ENCODE results near the gene SPAG6. TPM values are rescaled to one million over a fixed set of nuclear protein-coding genes. Genes with fewer than 3 reads are reported as not detected.

The SPAG6 gene
- total RNA-seq, 2 donors from 2014 or later, result not detected

DNA sequence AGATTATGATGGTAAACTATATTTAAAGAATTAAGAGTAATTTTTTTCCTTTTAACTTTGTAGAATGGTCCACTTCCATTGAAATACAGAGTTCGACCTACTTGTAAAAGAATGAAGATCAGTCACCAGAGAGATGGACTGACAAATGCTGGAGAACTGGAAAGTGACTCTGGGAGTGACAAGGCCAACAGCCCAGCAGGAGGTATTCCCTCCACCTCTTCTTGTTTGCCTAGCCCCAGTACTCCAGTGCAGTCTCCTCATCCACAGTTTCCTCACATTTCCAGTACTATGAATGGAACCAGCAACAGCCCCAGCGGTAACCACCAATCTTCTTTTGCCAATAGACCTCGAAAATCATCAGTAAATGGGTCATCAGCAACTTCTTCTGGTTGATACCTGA lies 16.1 kb upstream of the SPAG6 start:
- Mint-ChIP-seq H3K36me3 (ENCODE audit: low read depth) (peaks cover 65% of the 10 kb centered on the region), H3K4me1 (peaks cover 26% of the 10 kb centered on the region), H3K27me3 (peaks cover 3% of the 10 kb centered on the region), H3K27ac (no peak overlapping the region), H3K9me3 (peaks cover 4% of the 10 kb centered on the region), H3K4me3 (no peak overlapping the region)
- ATAC-seq (replicated peaks), result no peak

DNA sequence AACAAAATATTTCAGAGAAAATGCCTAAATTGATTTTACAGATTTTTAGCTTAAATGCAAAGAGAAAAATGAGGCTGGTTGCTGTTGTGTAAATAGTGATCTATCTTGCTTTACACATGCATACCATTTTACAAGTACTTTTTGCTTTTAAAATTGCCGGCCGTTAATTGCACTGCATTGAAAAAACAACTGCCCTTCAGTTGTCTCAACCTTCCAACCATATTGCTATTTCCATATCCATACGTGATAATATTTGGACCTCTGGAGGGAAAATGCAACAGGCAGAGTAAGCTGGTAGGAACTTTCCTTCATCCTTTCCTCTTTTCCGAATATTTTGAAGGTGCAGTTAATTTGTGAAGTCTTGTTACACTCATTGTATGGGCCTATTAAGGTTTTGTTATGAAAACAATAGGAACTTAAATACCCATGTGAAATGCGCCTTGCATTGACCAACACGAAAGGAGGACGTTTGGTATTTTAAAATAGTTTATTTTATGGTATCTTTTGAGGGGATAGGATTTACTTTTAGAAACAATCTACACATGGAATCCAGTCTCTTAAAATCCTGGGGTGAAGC lies 13.1 kb upstream of the SPAG6 start:
- peak overlapping the region; percentile 51 for H3K27ac Mint-ChIP-seq

GRCh38 chr10:22333167-22333974 lies 11.9 kb upstream of the SPAG6 start:
- peaks cover 4% of the 10 kb centered on the region for H3K9me3 Mint-ChIP-seq
- H3K36me3 Mint-ChIP-seq (ENCODE audit: low read depth), result peaks cover 44% of the 10 kb centered on the region
- H3K4me3 Mint-ChIP-seq, result peak overlapping the region; percentile 79
- ATAC-seq (replicated peaks), result no peak
- peak overlapping the region; percentile 51 for H3K27ac Mint-ChIP-seq
- peaks cover 11% of the 10 kb centered on the region for H3K27me3 Mint-ChIP-seq
- H3K4me1 Mint-ChIP-seq, result peaks cover 15% of the 10 kb centered on the region

More for the DNA sequence above, 13.1 kb upstream of the SPAG6 start:
- Mint-ChIP-seq H3K27me3 (peaks cover 4% of the 10 kb centered on the region), H3K9me3 (peaks cover 4% of the 10 kb centered on the region), H3K36me3 (ENCODE audit: low read depth) (peaks cover 48% of the 10 kb centered on the region), H3K4me3 (peak overlapping the region; percentile 79), H3K4me1 (peaks cover 15% of the 10 kb centered on the region)
- ATAC-seq (replicated peaks), result no peak

DNA sequence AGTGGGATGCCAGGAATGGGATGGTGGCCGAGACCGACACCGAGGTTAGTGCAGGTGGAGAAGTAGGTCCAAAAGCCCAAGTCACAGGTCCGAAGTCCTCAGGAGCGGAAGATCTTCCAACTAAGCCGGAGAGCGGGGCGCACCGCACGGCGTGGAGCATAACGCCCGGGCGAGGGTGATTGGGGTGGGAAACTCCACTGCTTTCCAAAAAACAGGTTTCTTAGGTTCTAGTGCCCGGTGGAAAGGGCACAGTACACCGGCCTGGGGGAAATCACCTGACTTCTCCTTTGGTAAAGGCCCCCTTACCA lies 11.4 kb upstream of the SPAG6 start:
- no peak for ATAC-seq (replicated peaks)
- peak overlapping the region; percentile 51 for H3K27ac Mint-ChIP-seq
- peaks cover 4% of the 10 kb centered on the region for H3K9me3 Mint-ChIP-seq
- peak overlapping the region; percentile 79 for H3K4me3 Mint-ChIP-seq
- H3K36me3 Mint-ChIP-seq (ENCODE audit: low read depth), result peaks cover 43% of the 10 kb centered on the region
- peaks cover 15% of the 10 kb centered on the region for H3K4me1 Mint-ChIP-seq
- H3K27me3 Mint-ChIP-seq, result peaks cover 15% of the 10 kb centered on the region

- ATAC-seq (replicated peaks), result no peak
- peaks cover 37% of the 10 kb centered on the region for H3K36me3 Mint-ChIP-seq (ENCODE audit: low read depth)
- H3K27ac Mint-ChIP-seq, result peak overlapping the region; percentile 81
- peaks cover 4% of the 10 kb centered on the region for H3K9me3 Mint-ChIP-seq
- H3K4me1 Mint-ChIP-seq, result peaks cover 15% of the 10 kb centered on the region
- peaks cover 15% of the 10 kb centered on the region for H3K27me3 Mint-ChIP-seq
- peak overlapping the region; percentile 80 for H3K4me3 Mint-ChIP-seq
Observed at GRCh38 chr10:22334414-22335172, 10.7 kb upstream of the SPAG6 start.

- Mint-ChIP-seq H3K27ac (peak overlapping the region; percentile 81), H3K9me3 (peaks cover 4% of the 10 kb centered on the region), H3K4me1 (peaks cover 15% of the 10 kb centered on the region), H3K4me3 (peak overlapping the region; percentile 80), H3K36me3 (ENCODE audit: low read depth) (peaks cover 37% of the 10 kb centered on the region), H3K27me3 (peaks cover 15% of the 10 kb centered on the region)
- ATAC-seq (replicated peaks), result peak; percentile 76
Observed at GRCh38 chr10:22335173-22335933, 9.9 kb upstream of the SPAG6 start.

DNA sequence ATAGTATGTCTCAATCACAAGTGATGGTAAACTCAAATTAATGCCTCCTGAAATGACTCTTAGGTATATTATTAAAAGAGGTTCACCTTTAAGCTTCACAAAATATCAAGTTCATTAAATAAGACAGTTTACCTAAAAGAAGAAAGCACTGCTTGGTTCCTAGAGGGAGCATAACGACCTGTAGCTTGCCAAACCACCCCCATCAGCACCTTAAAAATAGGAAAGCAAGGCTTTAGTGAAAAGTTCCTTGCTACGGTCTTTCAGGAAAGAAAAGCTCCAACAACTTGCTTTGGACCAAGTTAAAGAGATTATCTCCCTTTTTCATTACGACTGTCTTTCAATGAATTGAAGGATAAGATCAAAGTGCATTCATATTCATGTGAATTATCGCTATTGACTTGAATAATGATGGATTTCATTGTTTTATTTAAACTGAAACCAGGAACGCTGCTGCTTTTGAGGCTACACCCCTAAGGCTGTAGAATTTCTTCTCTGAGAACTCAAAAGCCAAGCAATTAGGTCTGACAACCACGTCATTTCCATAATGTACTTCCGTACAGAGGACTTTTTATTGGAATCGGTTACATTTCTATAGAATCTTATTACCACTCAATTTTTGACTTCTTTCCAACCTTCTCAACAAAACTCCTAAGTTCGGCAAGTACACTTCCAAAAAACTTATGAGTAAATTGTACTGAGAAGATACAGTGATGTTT lies 7.0 kb upstream of the SPAG6 start:
- Mint-ChIP-seq H3K36me3 (ENCODE audit: low read depth) (peaks cover 26% of the 10 kb centered on the region), H3K9me3 (peaks cover 4% of the 10 kb centered on the region), H3K4me1 (peaks cover 3% of the 10 kb centered on the region), H3K27ac (no peak overlapping the region), H3K4me3 (peak overlapping the region; percentile 85), H3K27me3 (peaks cover 32% of the 10 kb centered on the region)
- ATAC-seq (replicated peaks), result no peak

DNA sequence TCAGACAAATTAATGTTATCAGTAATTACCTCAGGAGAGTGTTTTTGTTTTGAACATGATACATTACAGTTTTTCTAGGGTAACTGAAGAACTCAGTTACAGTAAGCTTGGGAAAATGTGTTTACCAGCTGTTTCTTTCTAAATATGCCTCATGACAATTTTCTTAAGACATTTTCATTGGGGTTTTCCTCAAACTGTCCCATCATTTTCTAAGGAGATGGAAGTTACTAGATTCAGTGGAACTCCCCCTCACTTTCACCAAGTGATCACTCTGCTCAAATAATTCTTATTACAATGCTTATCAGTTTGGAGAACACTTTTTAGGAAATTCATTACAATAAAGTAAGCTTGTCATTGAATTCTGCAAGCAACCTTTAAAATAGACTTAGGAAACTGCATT lies 6.4 kb upstream of the SPAG6 start:
- H3K27me3 Mint-ChIP-seq, result peaks cover 37% of the 10 kb centered on the region
- H3K36me3 Mint-ChIP-seq (ENCODE audit: low read depth), result peaks cover 20% of the 10 kb centered on the region
- peak overlapping the region; percentile 85 for H3K4me3 Mint-ChIP-seq
- no peaks in the 10 kb centered on the region for H3K4me1 Mint-ChIP-seq
- H3K27ac Mint-ChIP-seq, result no peak overlapping the region
- ATAC-seq (replicated peaks), result no peak
- no peaks in the 10 kb centered on the region for H3K9me3 Mint-ChIP-seq

- H3K4me1 Mint-ChIP-seq, result no peaks in the 10 kb centered on the region
- peak overlapping the region; percentile 85 for H3K4me3 Mint-ChIP-seq
- peak; percentile 11 for ATAC-seq (replicated peaks)
- peaks cover 47% of the 10 kb centered on the region for H3K27me3 Mint-ChIP-seq
- no peaks in the 10 kb centered on the region for H3K9me3 Mint-ChIP-seq
- H3K27ac Mint-ChIP-seq, result peak overlapping the region; percentile 94
- H3K36me3 Mint-ChIP-seq (ENCODE audit: low read depth), result peaks cover 27% of the 10 kb centered on the region
Observed at GRCh38 chr10:22339761-22340328, 5.5 kb upstream of the SPAG6 start.

DNA sequence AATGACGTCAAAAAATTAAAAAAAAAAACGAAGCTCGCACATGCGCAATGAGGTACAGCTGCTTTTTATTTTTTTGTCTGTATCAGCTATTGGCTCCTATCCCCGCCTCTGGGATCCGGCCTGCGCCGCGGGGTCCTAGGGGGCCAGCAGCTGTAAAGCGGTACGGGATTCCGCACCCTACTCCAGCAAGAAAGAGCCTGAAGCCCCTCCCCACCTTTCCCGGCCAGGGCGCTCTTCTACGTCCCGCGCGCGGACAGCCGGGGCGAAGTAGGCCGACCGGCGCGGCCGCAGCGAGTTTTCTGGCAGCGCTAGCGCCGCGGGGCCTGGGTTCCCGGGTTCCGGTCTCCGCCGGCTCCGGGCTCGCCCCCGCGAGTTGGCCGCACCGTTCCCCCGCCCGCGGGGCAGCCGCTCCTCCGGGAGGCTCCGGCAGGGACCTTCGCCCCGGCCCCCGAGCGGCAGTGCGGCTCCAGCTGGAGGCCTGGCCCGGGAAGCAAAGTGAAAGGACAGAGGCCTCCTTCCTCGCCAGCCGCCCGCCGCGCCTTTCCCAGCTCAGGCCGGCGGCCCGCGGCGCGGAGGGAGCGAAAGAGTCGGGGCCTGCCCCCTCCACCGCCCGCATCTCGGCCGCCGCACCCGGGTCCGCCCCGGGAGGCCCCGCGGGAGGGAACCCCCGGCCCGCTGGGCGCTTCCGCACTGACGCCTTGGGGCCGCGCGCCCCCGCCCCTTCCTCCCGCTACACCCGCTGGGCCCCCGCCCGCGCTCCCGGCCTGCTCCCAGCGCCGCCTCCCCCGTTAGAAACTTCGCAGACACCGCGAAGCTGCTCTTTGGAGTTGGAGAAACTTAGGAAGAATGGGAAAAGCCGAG lies 4.7 kb upstream of the SPAG6 start:
- Mint-ChIP-seq H3K27me3 (peaks cover 48% of the 10 kb centered on the region), H3K27ac (peak overlapping the region; percentile 94), H3K9me3 (no peaks in the 10 kb centered on the region), H3K36me3 (ENCODE audit: low read depth) (peaks cover 28% of the 10 kb centered on the region), H3K4me1 (no peaks in the 10 kb centered on the region), H3K4me3 (peak overlapping the region; percentile 85)
- peak; percentile 63 for ATAC-seq (replicated peaks)

GRCh38 chr10:22341190-22341925 lies 3.9 kb upstream of the SPAG6 start:
- ATAC-seq (replicated peaks), result peak; percentile 8
- peaks cover 2% of the 10 kb centered on the region for H3K9me3 Mint-ChIP-seq
- H3K4me1 Mint-ChIP-seq, result no peaks in the 10 kb centered on the region
- H3K27me3 Mint-ChIP-seq, result peaks cover 55% of the 10 kb centered on the region
- H3K27ac Mint-ChIP-seq, result no peak overlapping the region
- H3K36me3 Mint-ChIP-seq (ENCODE audit: low read depth), result peaks cover 34% of the 10 kb centered on the region
- peak overlapping the region; percentile 85 for H3K4me3 Mint-ChIP-seq

GRCh38 chr10:22341926-22342196 lies 3.4 kb upstream of the SPAG6 start:
- peaks cover 4% of the 10 kb centered on the region for H3K9me3 Mint-ChIP-seq
- peak overlapping the region; percentile 85 for H3K4me3 Mint-ChIP-seq
- no peak for ATAC-seq (replicated peaks)
- H3K36me3 Mint-ChIP-seq (ENCODE audit: low read depth), result peaks cover 33% of the 10 kb centered on the region
- H3K4me1 Mint-ChIP-seq, result no peaks in the 10 kb centered on the region
- peaks cover 60% of the 10 kb centered on the region for H3K27me3 Mint-ChIP-seq
- no peak overlapping the region for H3K27ac Mint-ChIP-seq
